PC-3 (cell line): ENCODE results near the gene THTPA. TPM values are rescaled to one million over a fixed set of nuclear protein-coding genes. Genes with fewer than 3 reads are reported as not detected.

ENCODE experiments used
- ATAC-seq: fragments of 200-7000 bp; cut with Tn5 transposase; 2 replicates; pipeline ENCODE4 v1.9.1; 2020; ENCODE audit warnings: mild to moderate bottlenecking, moderate library complexity
- BruUV-seq: library from RNA; stranded (reverse); fragments of 400-500 nt; replicated peaks from 2 replicates; lab custom pipeline; 2021; lab: Mats Ljungman, UMichigan
- CTCF ChIA-PET: fragments of 300-600 bp; sonication (Branson Sonifier 250); formaldehyde crosslinking; loops from one replicate; lab custom pipeline; 2022; ENCODE audit warnings: antibody characterized with exemption; lab: Charles Lee
- POLR2A ChIA-PET: fragments of 300-600 bp; sonication (Branson Sonifier 250); formaldehyde crosslinking; loops from one replicate; lab custom pipeline; 2022; ENCODE audit warnings: antibody characterized with exemption; ENCODE audit not compliant: unreplicated experiment; lab: Charles Lee
- DNase-seq: peaks from one replicate; pipeline ENCODE4 v3.0.0-alpha.2; 2015
- H2AFZ ChIP-seq: fragments of 300-600 bp; sonication (generic); 2 replicates; pipeline ENCODE4 v1.6.0; 2016; ENCODE audit warnings: antibody characterized with exemption, low read length
- H3F3A ChIP-seq: fragments of 300-600 bp; sonication (generic); one replicate; pipeline ENCODE4 v1.6.0; 2017; ENCODE audit warnings: antibody characterized with exemption, low read length, control low read depth, mild to moderate bottlenecking; ENCODE audit not compliant: unreplicated experiment
- H3K27ac ChIP-seq: fragments of 300-600 bp; sonication (generic); 2 replicates; pipeline ENCODE4 v1.5.1; 2016; ENCODE audit warnings: mild to moderate bottlenecking, low read length
- H3K27me3 ChIP-seq: fragments of 300-600 bp; sonication (generic); 2 replicates; pipeline ENCODE4 v1.6.1; 2016; ENCODE audit warnings: low read length, mixed read lengths
- H3K36me3 ChIP-seq: fragments of 300-600 bp; sonication (generic); 2 replicates; pipeline ENCODE4 v1.6.1; 2016; ENCODE audit warnings: low read depth, mixed run types, low read length, mixed read lengths
- H3K4me1 ChIP-seq: fragments of 300-600 bp; sonication (generic); 2 replicates; pipeline ENCODE4 v1.5.1; 2016; ENCODE audit warnings: low read length; ENCODE audit not compliant: insufficient read depth
- H3K4me2 ChIP-seq: fragments of 300-600 bp; sonication (generic); 2 replicates; pipeline ENCODE4 v1.6.0; 2016; ENCODE audit warnings: low read length
- H3K4me3 ChIP-seq: fragments of 300-600 bp; sonication (generic); 2 replicates; pipeline ENCODE4 v1.5.1; 2016; ENCODE audit warnings: mild to moderate bottlenecking, low read length, mixed read lengths
- H3K79me2 ChIP-seq: fragments of 300-600 bp; sonication (generic); 2 replicates; pipeline ENCODE4 v1.6.1; 2017; ENCODE audit warnings: low read length, mixed read lengths
- H3K9ac ChIP-seq: fragments of 300-600 bp; sonication (generic); 2 replicates; pipeline ENCODE4 v1.6.0; 2016; ENCODE audit warnings: mild to moderate bottlenecking, low read length
- H3K9me2 ChIP-seq: fragments of 300-600 bp; sonication (generic); replicated peaks from 2 replicates; pipeline ENCODE4 v1.6.1; 2016; ENCODE audit warnings: mixed run types, low read length, mixed read lengths
- H3K9me3 ChIP-seq: fragments of 300-600 bp; sonication (generic); 2 replicates; pipeline ENCODE4 v1.6.1; 2016; ENCODE audit warnings: low read length, mixed read lengths
- H4K20me1 ChIP-seq: fragments of 300-600 bp; sonication (generic); 2 replicates; pipeline ENCODE4 v1.6.1; 2016; ENCODE audit warnings: low read length, mixed read lengths
- EZH2 ChIP-seq: fragments of 300-600 bp; sonication (generic); IDR thresholded peaks from one replicate; pipeline ENCODE4 v1.6.1; 2017; ENCODE audit warnings: antibody characterized with exemption, mild to moderate bottlenecking, low read length; ENCODE audit not compliant: unreplicated experiment
- EZH2phosphoT487 ChIP-seq: fragments of 300-600 bp; sonication (generic); IDR thresholded peaks from 2 replicates; pipeline ENCODE4 v1.6.1; 2018; ENCODE audit warnings: mild to moderate bottlenecking, antibody characterized with exemption, low read length, borderline replicate concordance
- intact Hi-C: fragments of 100-400 bp; cut with micrococcal nuclease; formaldehyde crosslinking; loops from 2 replicates; pipeline ENCODE4 v1.9.0; 2023
- total RNA-seq: library from RNA; depleted of rRNA; stranded (reverse); fragments of >200 nt; gene quantifications from 2 replicates; pipeline ENCODE4 v1.2.3, GENCODE V29; 2014
- TF ChIP-seq, protein P1 (sequence below): fragments of 300-600 bp; sonication (generic); conservative IDR thresholded peaks from 2 replicates; pipeline ENCODE4 v1.5.1; 2017; ENCODE audit warnings: antibody characterized with exemption, low read depth, mild to moderate bottlenecking, low read length

THTPA gene
- total RNA-seq, 1 experiment from 2014 or later: 13.0 TPM

DNA sequence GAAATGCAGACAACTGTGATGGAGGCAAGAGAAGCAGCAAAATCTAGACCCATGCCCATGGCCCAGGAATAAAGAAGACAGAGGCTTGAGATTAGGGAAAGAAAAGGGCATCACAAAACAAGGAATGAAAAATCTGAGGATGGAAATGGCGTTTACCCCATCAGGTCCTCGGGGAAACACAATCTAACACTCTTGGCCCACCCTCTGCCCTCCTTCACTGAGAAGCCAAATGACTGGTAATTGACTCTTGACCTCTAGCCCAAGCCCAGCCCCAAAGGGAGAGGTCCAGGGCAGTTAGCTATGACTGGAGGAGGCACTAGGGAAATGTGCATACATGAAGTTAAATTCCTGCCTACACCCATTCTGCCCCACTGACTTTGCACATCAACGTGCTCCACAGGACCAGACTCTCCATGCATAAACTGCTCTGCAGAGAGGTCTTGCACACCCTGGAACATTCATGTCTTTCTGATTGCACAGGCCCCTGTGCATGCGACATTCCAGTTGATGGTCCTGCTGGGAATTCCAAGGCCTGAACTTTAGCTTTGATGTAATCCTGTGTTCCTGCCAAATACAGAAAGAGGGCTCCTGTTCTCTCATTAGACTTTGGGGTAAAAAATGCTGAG, 10.2 kb upstream of the THTPA start:
- Histone ChIP-seq H3K9ac (no peak overlapping the region), H3K36me3 (no peaks in the 10 kb centered on the region; the same call in 1 of the 2 replicates), H3F3A (no peaks in the 10 kb centered on the region), H3K4me3 (no peak overlapping the region), H3K27me3 (no peaks in the 10 kb centered on the region), H3K4me1 (peaks cover 8% of the 10 kb centered on the region), H3K9me3 (no peaks in the 10 kb centered on the region), H3K27ac (no peak overlapping the region), H2AFZ (no peak overlapping the region), H3K4me2 (no peak overlapping the region), H4K20me1 (no peaks in the 10 kb centered on the region), H3K79me2 (peaks cover 10% of the 10 kb centered on the region), H3K9me2 (no peaks in the 10 kb centered on the region)
- CTCF ChIA-PET: no interaction called here
- POLR2A ChIA-PET: no interaction called here
- TF ChIP-seq EZH2phosphoT487 (no peak), EZH2 (no peak)
- TF ChIP-seq, protein P1, sequence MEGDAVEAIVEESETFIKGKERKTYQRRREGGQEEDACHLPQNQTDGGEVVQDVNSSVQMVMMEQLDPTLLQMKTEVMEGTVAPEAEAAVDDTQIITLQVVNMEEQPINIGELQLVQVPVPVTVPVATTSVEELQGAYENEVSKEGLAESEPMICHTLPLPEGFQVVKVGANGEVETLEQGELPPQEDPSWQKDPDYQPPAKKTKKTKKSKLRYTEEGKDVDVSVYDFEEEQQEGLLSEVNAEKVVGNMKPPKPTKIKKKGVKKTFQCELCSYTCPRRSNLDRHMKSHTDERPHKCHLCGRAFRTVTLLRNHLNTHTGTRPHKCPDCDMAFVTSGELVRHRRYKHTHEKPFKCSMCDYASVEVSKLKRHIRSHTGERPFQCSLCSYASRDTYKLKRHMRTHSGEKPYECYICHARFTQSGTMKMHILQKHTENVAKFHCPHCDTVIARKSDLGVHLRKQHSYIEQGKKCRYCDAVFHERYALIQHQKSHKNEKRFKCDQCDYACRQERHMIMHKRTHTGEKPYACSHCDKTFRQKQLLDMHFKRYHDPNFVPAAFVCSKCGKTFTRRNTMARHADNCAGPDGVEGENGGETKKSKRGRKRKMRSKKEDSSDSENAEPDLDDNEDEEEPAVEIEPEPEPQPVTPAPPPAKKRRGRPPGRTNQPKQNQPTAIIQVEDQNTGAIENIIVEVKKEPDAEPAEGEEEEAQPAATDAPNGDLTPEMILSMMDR: no peak
- DNase-seq (no peak), ATAC-seq (no peak)
- no TSS peak for BruUV-seq
- intact Hi-C loops: no loop called here

DNA sequence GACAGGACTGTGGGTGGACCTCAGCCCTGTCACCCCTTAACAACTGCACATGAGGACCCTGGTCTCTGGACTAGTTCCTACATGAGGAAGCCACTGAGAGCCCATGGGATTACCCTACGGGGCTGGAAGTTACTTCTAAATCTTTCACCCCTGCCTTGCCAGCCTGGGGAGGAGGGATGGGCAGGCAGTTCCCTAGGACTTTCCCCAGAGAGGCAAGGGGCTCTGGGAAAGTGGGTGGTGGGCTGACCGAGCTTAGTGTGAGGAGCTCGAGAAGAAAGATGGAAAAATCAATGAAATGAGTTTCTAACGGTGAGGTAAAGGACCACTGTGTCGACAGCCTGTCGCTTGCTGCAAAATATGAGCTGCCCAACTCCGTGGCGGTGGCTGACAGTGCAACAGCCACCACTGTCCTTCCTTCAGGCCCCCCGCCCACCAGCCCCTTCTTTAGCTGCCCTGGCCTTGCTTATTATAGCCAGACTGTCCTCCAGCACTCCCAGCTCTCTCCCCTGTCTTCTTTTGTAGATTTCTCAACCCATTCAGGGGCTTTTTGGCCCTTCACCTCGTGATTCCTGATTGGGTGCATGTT, 9.5 kb upstream of the THTPA start:
- TF ChIP-seq EZH2phosphoT487 (no peak), EZH2 (no peak)
- TF ChIP-seq, protein P1: no peak
- Histone ChIP-seq H3F3A (no peaks in the 10 kb centered on the region), H3K4me1 (peaks cover 8% of the 10 kb centered on the region), H3K27ac (no peak overlapping the region), H3K4me3 (no peak overlapping the region), H4K20me1 (no peaks in the 10 kb centered on the region), H3K9ac (no peak overlapping the region), H3K9me2 (no peaks in the 10 kb centered on the region), H3K36me3 (no peaks in the 10 kb centered on the region; the same call in 1 of the 2 replicates), H2AFZ (no peak overlapping the region), H3K4me2 (no peak overlapping the region), H3K79me2 (peaks cover 12% of the 10 kb centered on the region), H3K9me3 (no peaks in the 10 kb centered on the region), H3K27me3 (no peaks in the 10 kb centered on the region)
- BruUV-seq: no TSS peak
- ATAC-seq (no peak), DNase-seq (no peak)
- CTCF ChIA-PET: no interaction called here
- POLR2A ChIA-PET: no interaction called here
- intact Hi-C loops: no loop called here

DNA sequence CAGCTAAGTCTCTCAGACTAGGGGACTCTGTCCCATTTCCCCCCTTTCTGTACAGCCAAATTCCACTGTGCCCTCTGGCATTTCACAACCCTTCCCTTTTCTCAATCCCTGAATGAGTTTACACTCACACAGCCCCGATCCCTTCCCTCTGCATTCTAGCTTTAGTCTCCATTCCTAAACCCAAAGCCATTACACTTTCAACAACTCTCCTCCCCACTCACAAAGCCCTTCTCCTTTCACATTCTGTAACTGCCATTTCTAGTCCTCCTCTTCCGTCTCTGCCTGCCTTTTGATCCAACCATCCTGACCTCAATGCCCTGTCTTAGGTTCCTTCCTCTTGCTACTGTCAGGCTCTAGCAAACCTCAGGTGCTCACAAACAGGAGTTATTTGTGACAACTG, 8.1 kb upstream of the THTPA start:
- Histone ChIP-seq H3F3A (no peaks in the 10 kb centered on the region), H3K4me2 (no peak overlapping the region), H3K36me3 (no peaks in the 10 kb centered on the region; the same call in 1 of the 2 replicates), H3K27me3 (no peaks in the 10 kb centered on the region), H3K4me3 (no peak overlapping the region), H3K9me2 (no peaks in the 10 kb centered on the region), H3K27ac (no peak overlapping the region), H3K9ac (no peak overlapping the region), H2AFZ (no peak overlapping the region), H3K79me2 (peaks cover 12% of the 10 kb centered on the region), H3K4me1 (peaks cover 8% of the 10 kb centered on the region), H3K9me3 (no peaks in the 10 kb centered on the region), H4K20me1 (no peaks in the 10 kb centered on the region)
- CTCF ChIA-PET: no interaction called here
- TF ChIP-seq EZH2 (no peak), EZH2phosphoT487 (no peak)
- TF ChIP-seq, protein P1: no peak
- POLR2A ChIA-PET: interaction anchor here (0.6 kb wide), 1 partner anchor 453 kb away, joined by 3 read pairs; the partner anchor contains the start of genes ACIN1 and C14orf119
- no TSS peak for BruUV-seq
- intact Hi-C loops: no loop called here
- DNase-seq (no peak), ATAC-seq (no peak)
